HG03175 (cell line): ENCODE measurements around the gene DOC2A.
"Not testable (repeated sequence)": the region's sequence is repeated elsewhere in the genome, so short reads cannot be mapped to it uniquely, and the experiment has no call there.

Source experiments
- ATAC-seq: cut with Tn5 transposase; IDR thresholded peaks from one replicate; pipeline ENCODE4 v1.9.1; 2021; ENCODE audit warnings: mild to moderate bottlenecking, moderate library complexity; ENCODE audit not compliant: unreplicated experiment

The DOC2A gene

GRCh38 chr16:30027588-30028437, 17.0 kb upstream of the DOC2A start:
- ATAC-seq = no peak

GRCh38 chr16:30026449-30026848, 15.6 kb upstream of the DOC2A start:
- no peak for ATAC-seq

GRCh38 chr16:30025574-30025973, 14.7 kb upstream of the DOC2A start:
- ATAC-seq = no peak

GRCh38 chr16:30025156-30025555, 14.3 kb upstream of the DOC2A start:
- no peak for ATAC-seq

- ATAC-seq = no peak
Observed at GRCh38 chr16:30024451-30024850, 13.6 kb upstream of the DOC2A start.

GRCh38 chr16:30023586-30023985, 12.8 kb upstream of the DOC2A start:
- ATAC-seq = no peak

GRCh38 chr16:30022887-30023286, 12.1 kb upstream of the DOC2A start, which contains the start of gene C16orf92:
Gene C16orf92 (plus strand): TSS chr16:30023198. CDS start chr16:30023341, 143 bp downstream.
- no peak for ATAC-seq

- ATAC-seq = no peak
Observed at GRCh38 chr16:30018731-30019158, 7.9 kb upstream of the DOC2A start.

- ATAC-seq = not testable (repeated sequence)
Observed at GRCh38 chr16:30017937-30018336, 7.1 kb upstream of the DOC2A start.

- no peak for ATAC-seq
Observed at GRCh38 chr16:30017277-30017656, 6.4 kb upstream of the DOC2A start.

- ATAC-seq = no peak
Observed at GRCh38 chr16:30016555-30017276, 5.9 kb upstream of the DOC2A start.

- not testable (repeated sequence) for ATAC-seq
Observed at GRCh38 chr16:30015450-30015849, 4.6 kb upstream of the DOC2A start.

GRCh38 chr16:30012598-30012997, 1.8 kb upstream of the DOC2A start:
- ATAC-seq = not testable (repeated sequence)

- ATAC-seq = no peak
Observed at GRCh38 chr16:30011714-30012504, 1.1 kb upstream of the DOC2A start.

- no peak for ATAC-seq
Observed at GRCh38 chr16:30009990-30010843, 610 bp downstream of the DOC2A start.

- no peak for ATAC-seq
Observed at GRCh38 chr16:30009085-30009862, 1.6 kb downstream of the DOC2A start.

- no peak for ATAC-seq
Observed at GRCh38 chr16:30007378-30007895, 3.4 kb downstream of the DOC2A start.

GRCh38 chr16:30006659-30007377, 4.0 kb downstream of the DOC2A start:
- ATAC-seq = no peak

GRCh38 chr16:30006095-30006473, 4.7 kb downstream of the DOC2A start:
- no peak for ATAC-seq
